Measurements from ENCODE around the gene PATZ1.

DNA sequence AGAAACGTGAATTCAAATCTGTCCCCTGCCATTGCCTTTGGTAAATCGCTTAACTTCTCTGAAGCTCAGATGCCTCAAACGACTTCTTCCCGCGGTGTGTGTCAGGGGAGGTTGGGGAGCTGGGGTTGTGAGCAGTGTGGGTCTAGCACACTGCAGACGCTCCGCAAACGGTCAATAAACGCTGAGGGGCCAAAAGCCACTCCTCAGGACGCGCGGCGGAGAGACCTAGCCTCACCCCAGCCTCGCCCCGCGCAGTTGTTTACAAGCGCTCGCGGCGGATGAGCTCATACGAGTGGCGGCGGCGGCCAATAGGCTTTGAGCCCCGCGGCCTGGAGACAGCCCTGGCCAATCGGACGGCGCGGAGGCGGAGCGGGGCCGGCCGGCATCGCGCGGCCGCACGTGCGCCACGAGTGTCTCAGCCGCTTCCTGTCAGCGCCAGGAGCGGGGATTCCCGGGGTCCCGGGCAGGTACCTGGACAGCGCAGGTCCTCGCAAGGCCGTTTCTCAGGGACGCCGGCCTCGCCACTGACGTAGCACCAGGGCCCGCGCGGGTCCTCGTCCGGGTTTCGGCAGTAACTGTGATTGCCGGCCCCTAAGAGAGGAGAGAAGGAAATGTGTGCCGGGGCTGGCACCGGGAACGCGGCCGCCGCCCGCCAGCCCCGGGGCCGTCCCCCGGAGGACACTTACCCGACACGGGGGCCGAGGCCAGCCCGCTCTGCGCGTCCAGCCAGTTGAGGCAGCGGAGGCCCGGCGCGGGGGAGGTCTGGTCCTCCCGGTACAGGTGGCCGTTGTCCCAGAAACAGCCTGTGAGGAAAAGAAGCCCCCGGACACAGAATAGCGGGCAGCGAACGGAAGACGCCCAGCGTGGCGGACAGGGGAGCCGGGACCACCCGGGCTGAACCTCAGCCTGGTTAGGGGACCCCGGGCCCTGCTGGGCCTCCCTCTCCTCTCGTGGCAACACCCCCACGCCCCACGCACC lies 55.4 kb downstream of the PATZ1 start:
- TF ChIP-seq, protein P1, sequence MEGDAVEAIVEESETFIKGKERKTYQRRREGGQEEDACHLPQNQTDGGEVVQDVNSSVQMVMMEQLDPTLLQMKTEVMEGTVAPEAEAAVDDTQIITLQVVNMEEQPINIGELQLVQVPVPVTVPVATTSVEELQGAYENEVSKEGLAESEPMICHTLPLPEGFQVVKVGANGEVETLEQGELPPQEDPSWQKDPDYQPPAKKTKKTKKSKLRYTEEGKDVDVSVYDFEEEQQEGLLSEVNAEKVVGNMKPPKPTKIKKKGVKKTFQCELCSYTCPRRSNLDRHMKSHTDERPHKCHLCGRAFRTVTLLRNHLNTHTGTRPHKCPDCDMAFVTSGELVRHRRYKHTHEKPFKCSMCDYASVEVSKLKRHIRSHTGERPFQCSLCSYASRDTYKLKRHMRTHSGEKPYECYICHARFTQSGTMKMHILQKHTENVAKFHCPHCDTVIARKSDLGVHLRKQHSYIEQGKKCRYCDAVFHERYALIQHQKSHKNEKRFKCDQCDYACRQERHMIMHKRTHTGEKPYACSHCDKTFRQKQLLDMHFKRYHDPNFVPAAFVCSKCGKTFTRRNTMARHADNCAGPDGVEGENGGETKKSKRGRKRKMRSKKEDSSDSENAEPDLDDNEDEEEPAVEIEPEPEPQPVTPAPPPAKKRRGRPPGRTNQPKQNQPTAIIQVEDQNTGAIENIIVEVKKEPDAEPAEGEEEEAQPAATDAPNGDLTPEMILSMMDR (IDR thresholded peaks at IDR 0.05) = no peak
- peak; percentile 96 for TF ChIP-seq POLR2AphosphoS5 (IDR thresholded peaks at IDR 0.05)
- peak; percentile 91 to 96 for TF ChIP-seq POLR2A (IDR thresholded peaks at IDR 0.05)
- no peak for TF ChIP-seq EP300 (IDR thresholded peaks at IDR 0.05)
